ENCODE results near the gene SRSF1.

SRSF1 gene

GRCh38 chr17:58002973-58003372 is 4.1 kb downstream of the SRSF1 start:
- Mint-ChIP-seq H3K27ac (no peak overlapping the region), H3K4me1 (peaks cover 55% of the 10 kb centered on the region), H3K4me3 (peak overlapping the region; percentile 63), H3K9me3 (peaks cover 7% of the 10 kb centered on the region), H3K27me3 (ENCODE audit: low read depth, poor library complexity) (peaks cover 3% of the 10 kb centered on the region), H3K36me3 (ENCODE audit: low read depth) (peaks cover 59% of the 10 kb centered on the region)
- no peak for DNase-seq
- TF ChIP-seq, protein P1, sequence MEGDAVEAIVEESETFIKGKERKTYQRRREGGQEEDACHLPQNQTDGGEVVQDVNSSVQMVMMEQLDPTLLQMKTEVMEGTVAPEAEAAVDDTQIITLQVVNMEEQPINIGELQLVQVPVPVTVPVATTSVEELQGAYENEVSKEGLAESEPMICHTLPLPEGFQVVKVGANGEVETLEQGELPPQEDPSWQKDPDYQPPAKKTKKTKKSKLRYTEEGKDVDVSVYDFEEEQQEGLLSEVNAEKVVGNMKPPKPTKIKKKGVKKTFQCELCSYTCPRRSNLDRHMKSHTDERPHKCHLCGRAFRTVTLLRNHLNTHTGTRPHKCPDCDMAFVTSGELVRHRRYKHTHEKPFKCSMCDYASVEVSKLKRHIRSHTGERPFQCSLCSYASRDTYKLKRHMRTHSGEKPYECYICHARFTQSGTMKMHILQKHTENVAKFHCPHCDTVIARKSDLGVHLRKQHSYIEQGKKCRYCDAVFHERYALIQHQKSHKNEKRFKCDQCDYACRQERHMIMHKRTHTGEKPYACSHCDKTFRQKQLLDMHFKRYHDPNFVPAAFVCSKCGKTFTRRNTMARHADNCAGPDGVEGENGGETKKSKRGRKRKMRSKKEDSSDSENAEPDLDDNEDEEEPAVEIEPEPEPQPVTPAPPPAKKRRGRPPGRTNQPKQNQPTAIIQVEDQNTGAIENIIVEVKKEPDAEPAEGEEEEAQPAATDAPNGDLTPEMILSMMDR (IDR thresholded peaks at IDR 0.05), result no peak

DNA sequence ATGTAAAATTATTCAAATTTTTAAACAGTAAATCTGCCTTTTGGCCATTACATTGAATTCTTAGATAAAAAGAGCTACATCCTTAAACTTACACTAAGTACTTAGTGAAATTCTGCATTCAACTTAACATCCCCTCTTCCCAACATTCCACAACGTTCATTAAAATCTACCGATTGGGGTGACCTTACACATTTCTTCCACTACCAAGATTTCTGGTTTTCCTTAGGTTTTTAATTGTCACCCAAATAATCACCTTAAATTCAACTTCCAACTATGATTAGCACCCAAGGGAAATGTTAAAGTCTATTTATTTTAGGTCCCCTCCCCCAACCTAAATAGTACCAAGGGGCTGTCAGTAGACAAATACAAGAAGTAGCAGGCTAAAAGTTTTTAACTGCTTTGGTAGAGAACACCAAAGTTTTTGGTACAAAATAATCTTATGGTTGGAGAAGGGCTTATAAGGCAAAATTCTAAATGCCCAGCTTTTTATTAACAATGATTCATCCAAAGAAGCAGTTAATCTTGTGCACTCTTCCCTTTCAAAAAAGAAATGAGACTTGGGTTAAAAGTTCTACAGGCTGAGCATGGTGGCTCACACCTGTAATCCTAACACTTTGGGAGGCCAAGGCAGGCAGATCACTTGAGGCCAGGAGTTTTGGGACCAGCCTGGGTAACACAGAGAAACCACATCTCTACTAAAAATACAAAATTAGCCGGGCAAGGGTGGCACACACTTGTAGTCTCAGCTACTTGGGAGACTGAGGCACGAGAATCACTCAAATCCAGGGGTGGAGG is 4.7 kb downstream of the SRSF1 start:
- H3K4me3 Mint-ChIP-seq, result peak overlapping the region; percentile 63
- H3K4me1 Mint-ChIP-seq, result peaks cover 51% of the 10 kb centered on the region
- H3K36me3 Mint-ChIP-seq (ENCODE audit: low read depth), result peaks cover 57% of the 10 kb centered on the region
- peak overlapping the region; percentile 3 for H3K27ac Mint-ChIP-seq
- no peaks in the 10 kb centered on the region for H3K27me3 Mint-ChIP-seq (ENCODE audit: low read depth, poor library complexity)
- TF ChIP-seq, protein P1 (IDR thresholded peaks at IDR 0.05), result no peak
- no peak for DNase-seq
- peaks cover under 1% of the 10 kb centered on the region for H3K9me3 Mint-ChIP-seq

DNA sequence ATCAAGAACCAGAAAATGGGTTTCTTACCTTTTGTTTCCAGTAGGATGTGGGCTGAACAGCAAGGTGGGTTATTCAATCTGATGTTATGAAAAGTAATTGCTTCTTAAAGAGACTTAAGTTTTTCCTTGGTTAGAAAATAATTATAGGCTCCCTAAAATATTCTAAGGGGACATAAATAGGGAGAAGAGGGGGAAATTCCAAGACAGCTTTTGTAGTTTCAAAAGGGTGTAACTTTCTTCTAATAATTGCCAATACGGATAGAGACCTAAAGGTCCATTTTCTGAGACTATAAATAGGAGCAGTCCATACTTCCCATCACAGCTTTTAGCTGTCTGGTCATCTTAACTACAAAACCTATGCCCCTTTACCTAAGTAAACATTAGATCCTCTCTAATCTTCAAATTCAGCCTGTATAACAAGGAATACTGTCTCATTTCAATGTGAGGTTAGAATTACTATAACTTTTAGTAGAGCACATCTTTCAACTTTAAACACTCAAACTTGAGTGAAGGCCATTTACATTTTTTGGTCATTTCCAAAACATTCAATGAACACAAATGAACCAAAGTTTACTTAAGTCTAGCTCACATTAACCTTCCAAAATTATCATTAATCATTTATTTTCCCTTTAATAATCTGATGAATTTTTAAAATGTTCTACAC is 5.5 kb downstream of the SRSF1 start:
- Mint-ChIP-seq H3K9me3 (no peaks in the 10 kb centered on the region), H3K27me3 (ENCODE audit: low read depth, poor library complexity) (no peaks in the 10 kb centered on the region), H3K36me3 (ENCODE audit: low read depth) (peaks cover 57% of the 10 kb centered on the region), H3K27ac (no peak overlapping the region), H3K4me3 (no peak overlapping the region), H3K4me1 (peaks cover 48% of the 10 kb centered on the region)
- DNase-seq, result no peak
- TF ChIP-seq, protein P1 (IDR thresholded peaks at IDR 0.05), result no peak

GRCh38 chr17:57999496-58000017 is 7.5 kb downstream of the SRSF1 start:
- H3K4me1 Mint-ChIP-seq, result peaks cover 40% of the 10 kb centered on the region
- no peak overlapping the region for H3K4me3 Mint-ChIP-seq
- H3K9me3 Mint-ChIP-seq, result no peaks in the 10 kb centered on the region
- peaks cover 37% of the 10 kb centered on the region for H3K36me3 Mint-ChIP-seq (ENCODE audit: low read depth)
- peak; percentile 27 for DNase-seq
- no peaks in the 10 kb centered on the region for H3K27me3 Mint-ChIP-seq (ENCODE audit: low read depth, poor library complexity)
- TF ChIP-seq, protein P1 (IDR thresholded peaks at IDR 0.05), result peak; percentile 92
- no peak overlapping the region for H3K27ac Mint-ChIP-seq

DNA sequence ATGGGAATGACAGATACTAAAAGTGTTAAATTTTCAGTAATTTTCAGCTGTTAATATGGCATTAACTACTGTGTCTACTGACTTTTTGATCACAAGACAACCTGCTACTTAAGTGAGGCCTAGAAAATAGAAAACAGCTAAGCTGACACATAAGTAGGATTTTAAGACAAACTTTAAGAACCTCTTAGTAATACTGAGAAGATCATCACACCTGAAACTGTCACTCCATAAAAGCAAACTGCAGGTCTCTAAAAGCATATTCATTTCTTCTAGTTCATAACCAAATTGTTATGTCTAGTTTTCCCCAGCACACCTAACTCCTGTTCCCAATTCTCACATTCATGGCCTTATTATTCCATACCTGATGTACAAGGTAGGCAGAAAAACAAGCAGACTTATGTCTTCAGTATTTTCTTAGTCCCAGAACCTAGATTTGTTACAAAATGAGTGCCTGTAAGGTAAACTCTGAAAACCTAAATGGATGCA is 8.0 kb downstream of the SRSF1 start:
- no peaks in the 10 kb centered on the region for H3K27me3 Mint-ChIP-seq (ENCODE audit: low read depth, poor library complexity)
- H3K36me3 Mint-ChIP-seq (ENCODE audit: low read depth), result peaks cover 33% of the 10 kb centered on the region
- no peak overlapping the region for H3K4me3 Mint-ChIP-seq
- H3K4me1 Mint-ChIP-seq, result peaks cover 40% of the 10 kb centered on the region
- no peak overlapping the region for H3K27ac Mint-ChIP-seq
- TF ChIP-seq, protein P1 (IDR thresholded peaks at IDR 0.05), result no peak
- no peak for DNase-seq
- no peaks in the 10 kb centered on the region for H3K9me3 Mint-ChIP-seq
